SK-N-DZ (cell line): Measurements from ENCODE around the gene NUCB1.
"Not testable (repeated sequence)": the region's sequence is repeated elsewhere in the genome, so short reads cannot be mapped to it uniquely, and the experiment has no call there.

Source experiments
- DNase-seq: peaks from one replicate; pipeline ENCODE4 v3.0.0-alpha.2; 2015; ENCODE audit warnings: low spot score

NUCB1 gene

DNA sequence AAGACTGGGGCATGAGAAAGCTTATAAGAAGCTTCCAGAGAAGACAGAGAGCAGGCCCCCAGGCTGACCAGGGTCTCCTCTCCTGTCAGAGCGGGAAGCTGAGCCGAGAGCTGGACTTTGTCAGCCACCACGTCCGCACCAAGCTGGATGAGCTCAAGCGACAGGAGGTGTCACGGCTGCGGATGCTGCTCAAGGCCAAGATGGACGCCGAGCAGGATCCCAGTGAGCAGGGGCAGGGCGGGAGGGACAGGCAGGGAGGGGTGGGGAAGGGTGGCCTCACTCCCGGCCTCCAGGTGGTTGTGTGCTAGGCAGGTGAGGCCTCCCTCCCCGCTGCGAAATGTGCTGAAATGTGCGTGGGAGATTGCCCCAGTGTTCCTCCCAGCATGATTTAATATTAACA, 5.6 kb downstream of the NUCB1 start:
- DNase-seq: no peak

DNA sequence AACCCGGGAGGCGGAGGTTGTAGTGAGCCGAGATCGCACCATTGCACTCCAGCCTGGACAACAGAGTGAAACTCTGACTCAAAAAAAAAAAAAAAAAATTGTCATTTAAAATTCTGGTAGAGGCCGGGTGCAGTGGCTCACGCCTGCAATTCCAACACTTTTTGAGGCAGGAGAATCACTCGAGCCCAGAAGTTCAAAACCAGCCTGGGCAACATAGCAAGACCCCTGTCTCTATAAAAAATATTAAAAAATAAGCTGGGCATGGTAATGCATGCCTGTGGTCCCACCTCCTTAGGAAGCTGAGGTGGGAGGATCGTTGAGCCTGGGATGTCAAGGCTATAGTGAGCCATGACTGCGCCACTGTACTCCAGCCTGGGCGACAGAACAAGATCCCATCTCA, 6.2 kb downstream of the NUCB1 start:
- DNase-seq: no peak

DNA sequence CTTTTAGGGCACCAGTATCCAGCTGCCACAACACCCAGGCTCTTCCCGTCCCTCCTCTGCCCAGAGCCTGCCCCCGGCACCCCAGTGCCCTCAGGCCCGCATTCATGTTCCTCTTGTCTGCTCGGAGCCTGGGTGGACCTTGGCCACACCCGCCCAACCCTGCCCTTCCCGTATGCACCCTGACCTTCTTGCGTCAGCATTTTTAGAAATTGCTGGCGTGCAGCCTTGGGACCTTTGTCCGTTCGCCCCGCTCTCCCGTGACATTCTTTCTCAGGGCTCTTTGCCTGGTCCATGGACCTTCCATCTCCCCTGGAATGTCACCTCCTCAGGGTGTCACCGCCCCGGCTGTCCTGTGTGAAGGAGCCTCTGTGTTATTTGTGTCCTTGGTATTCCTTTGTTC, 7.6 kb downstream of the NUCB1 start:
- no peak for DNase-seq

DNA sequence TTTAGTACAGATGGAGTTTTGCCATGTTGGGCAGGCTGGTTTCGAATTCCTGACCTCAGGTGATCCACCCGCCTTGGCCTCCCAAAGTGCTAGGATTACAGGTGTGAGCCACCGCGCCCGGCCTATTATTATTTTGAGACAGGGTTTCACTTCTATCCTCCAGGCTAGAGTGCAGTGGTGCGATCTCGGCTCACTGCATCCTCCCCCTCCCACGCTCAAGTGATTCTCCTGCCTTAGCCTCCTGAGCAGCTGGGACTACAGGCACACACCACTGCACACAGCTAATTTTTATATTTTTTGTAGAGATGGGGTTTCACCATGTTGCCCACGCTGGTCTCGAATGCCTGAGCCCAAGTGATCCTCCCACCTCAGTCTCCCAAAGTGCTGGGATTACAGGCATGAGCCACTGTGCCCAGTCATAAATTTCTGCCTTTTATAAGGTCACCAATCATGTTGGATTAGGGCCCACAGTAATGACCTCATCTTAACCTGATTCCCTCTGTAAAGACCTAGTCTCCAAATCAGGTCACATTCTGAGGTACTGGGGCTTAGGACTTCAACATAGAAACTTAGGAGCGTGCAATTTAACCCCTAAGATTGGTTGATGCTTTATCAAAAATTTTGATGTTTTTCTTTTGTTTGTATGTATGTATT, 9.4 kb downstream of the NUCB1 start:
- not testable (repeated sequence) for DNase-seq

DNA sequence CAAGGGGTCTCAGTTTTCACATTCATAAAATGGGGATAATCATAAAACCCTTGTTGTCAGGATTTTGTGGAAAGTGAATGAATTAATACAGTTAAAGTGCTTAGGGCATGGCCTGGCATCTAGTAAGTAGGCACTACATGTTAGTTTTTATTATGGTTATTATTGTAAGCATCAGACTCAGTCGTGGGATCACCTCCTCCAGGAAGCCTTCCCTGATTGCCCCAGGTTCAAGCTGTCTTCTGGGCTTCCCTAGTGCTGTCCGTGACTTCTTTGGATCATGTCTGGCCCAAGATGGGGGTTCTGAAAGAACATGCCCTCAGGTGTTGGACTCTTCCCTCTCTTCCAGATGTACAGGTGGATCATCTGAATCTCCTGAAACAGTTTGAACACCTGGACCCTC, 10.7 kb downstream of the NUCB1 start:
- no peak for DNase-seq

DNA sequence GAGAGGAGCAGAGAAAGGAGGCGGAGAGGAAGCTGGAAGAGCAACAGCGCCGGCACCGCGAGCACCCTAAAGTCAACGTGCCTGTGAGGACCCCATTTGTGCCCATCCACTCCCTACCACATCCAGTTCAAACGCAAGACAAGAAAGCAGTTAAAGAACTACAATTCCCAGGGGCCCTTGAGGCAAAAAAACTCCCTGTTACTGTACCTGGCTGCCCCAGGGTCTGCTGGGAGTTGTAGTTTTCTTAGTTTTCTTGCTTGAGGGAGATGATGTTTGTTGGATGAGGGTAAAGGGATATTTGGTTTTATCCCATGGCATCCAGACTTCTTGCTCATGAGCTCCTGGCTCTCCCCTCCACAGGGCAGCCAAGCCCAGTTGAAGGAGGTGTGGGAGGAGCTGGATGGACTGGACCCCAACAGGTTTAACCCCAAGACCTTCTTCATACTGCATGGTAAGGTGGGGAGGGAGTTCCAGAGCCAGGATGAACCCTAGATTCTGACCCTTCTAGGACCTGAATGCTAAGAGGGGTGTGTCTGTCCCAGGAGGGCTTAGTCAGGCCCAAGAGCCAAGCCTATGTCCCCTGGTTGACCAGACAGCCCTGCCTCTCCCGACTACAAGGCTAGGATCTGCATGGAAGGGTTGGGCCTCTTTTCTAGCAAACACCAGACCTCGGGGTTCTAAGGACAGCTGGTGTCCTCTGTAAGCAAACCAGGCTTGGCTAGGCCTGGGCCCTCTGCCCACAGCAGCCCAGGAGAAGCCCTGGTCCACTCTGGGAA, 13.2 kb downstream of the NUCB1 start:
- DNase-seq: no peak

DNA sequence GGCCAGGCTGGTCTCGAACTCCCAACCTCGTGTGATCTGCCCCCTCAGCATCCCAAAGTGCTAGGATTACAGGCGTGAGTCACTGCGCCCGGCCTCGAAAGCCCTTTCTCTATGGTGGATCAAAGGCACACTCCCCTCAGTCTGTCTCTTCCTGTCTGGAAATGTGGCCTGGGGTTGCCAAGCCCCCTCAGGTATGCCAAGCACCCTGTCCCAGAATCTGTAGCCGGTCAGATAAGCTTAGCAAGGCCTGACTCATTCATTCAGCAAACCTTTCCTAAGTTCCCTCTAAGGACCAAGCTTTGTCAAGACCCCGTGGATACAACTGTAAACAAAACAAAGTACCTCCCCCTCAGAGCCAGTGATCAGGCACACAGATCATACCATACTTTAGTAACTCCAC, 14.1 kb downstream of the NUCB1 start:
- no peak for DNase-seq

DNA sequence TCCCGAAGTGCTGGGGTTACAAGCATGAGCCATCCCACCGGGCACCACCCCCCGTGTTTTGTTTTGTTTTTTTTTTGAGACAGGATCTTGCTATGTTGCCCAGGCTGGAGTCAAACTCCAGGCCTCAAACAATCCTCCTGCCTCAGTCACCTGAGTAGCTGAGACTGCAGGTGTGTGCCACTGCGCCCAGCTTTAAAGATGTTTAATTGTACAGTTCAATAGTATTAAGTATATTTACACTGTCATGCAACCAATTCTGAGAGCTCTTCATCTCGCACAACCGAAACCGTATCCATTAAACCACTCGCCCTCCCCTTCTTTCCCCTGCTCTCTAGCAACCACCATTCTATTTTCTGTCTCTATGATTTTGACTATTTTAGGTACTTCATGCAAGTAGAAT, 15.6 kb downstream of the NUCB1 start:
- no peak for DNase-seq

DNA sequence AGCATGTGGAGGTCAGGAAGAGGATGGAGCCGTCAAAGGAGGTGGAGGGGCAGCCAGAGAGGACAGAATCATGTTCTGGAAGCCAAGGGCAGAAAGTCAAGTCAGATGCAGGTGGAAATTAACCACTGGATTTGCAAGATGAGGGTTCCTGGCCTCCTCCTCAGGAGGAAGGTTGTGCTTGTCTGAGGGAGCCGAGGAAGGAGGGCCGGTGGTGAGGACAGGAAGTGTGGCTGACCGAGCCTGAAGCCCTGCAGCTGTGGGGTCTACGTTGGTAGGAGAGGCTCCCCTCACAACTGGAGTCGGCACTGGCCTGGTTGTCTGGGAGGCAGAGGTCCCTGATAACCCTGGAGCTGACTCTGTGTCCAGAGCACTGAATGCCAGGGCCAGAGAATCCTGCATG, 18.0 kb downstream of the NUCB1 start:
- DNase-seq: no peak

DNA sequence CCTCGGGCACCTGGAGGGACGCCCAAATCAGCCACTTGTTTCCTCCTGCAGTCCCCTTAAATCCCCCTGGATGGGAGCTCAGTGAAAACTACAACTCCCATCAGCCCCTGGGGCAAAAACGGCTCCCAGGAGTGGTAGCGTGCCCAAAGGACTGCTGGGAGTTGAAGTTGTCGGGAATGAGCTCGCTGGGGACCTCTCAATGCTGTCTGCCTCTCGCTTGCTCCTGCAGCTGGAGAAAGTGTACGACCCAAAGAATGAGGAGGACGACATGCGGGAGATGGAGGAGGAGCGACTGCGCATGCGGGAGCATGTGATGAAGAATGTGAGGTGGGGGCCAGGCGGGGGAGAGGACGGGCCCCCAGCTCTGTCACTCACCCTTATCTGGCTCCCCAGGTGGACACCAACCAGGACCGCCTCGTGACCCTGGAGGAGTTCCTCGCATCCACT, 18.7 kb downstream of the NUCB1 start:
- no peak for DNase-seq

DNA sequence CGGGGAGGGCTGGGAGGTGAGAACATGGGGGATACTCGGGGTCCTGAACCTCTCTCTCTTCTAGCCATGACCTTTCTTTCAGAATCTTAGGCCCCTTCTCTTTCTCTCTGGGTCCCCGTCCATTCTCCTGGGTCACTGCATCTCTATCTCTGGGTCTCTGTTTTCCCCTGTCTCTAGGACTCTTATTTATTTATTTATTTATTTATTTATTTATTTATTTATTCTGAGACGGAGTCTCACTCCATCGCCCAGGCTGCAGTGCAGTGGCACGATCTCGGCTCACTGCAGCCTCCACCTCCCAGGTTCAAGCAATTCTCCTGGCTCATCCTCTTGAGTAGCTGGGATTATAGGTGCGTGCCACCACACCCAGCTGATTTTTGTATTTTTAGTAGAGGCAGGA, 19.2 kb downstream of the NUCB1 start:
- not testable (repeated sequence) for DNase-seq

DNA sequence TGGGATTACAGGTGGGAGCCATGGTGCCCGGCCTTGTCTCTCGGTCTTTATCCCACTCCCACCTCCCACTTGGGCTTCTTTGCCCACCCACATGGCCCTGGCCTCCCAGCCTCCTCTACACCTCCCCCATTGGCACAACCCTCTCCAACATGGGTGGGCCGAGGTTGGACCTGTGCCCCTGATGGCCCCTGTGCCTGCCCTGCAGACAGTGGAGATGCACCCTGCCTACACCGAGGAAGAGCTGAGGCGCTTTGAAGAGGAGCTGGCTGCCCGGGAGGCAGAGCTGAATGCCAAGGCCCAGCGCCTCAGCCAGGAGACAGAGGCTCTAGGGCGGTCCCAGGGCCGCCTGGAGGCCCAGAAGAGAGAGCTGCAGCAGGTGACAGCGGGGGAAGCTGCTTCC, 20.8 kb downstream of the NUCB1 start:
- no peak for DNase-seq

DNA sequence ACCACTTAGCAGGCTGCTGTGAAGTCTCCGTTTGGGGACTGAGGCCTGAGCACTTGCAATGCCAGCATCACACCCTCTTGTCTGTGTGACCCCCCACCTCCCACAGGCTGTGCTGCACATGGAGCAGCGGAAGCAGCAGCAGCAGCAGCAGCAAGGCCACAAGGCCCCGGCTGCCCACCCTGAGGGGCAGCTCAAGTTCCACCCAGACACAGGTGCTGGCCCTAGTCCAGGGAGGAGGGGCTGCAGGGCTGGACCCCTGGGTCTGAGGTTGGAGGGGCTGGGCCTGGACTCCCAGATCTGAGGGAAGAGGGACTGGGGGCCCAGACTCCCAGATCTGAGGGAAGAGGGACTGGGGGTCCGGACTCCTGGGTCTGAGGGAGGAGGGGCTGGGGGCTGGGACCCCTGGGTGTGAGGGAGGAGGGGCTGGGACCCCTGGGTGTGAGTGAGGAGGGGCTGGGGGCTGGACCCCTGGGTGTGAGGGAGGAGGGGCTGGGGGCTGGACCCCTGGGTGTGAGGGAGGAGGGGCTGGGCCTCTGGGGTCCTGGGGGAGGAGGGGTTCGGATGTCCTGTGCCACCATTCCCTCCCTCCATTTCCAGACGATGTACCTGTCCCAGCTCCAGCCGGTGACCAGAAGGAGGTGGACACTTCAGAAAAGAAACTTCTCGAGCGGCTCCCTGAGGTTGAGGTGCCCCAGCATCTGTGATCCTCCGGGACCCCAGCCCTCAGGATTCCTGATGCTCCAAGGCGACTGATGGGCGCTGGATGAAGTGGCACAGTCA, 21.8 kb downstream of the NUCB1 start:
- DNase-seq: no peak

DNA sequence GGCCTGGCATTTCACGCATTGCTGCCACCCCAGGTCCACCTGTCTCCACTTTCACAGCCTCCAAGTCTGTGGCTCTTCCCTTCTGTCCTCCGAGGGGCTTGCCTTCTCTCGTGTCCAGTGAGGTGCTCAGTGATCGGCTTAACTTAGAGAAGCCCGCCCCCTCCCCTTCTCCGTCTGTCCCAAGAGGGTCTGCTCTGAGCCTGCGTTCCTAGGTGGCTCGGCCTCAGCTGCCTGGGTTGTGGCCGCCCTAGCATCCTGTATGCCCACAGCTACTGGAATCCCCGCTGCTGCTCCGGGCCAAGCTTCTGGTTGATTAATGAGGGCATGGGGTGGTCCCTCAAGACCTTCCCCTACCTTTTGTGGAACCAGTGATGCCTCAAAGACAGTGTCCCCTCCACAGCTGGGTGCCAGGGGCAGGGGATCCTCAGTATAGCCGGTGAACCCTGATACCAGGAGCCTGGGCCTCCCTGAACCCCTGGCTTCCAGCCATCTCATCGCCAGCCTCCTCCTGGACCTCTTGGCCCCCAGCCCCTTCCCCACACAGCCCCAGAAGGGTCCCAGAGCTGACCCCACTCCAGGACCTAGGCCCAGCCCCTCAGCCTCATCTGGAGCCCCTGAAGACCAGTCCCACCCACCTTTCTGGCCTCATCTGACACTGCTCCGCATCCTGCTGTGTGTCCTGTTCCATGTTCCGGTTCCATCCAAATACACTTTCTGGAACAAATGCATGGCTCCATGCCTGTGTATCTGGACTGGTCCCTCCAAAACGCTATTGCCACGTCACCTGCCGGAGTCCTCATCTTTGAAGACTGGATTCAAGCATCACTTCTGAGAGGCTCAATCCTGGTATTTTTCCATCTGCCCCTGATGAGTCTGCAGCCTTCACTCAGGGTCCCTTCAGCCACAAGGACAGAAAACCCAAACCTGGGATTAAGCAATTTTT, 22.7 kb downstream of the NUCB1 start:
- no peak for DNase-seq

DNA sequence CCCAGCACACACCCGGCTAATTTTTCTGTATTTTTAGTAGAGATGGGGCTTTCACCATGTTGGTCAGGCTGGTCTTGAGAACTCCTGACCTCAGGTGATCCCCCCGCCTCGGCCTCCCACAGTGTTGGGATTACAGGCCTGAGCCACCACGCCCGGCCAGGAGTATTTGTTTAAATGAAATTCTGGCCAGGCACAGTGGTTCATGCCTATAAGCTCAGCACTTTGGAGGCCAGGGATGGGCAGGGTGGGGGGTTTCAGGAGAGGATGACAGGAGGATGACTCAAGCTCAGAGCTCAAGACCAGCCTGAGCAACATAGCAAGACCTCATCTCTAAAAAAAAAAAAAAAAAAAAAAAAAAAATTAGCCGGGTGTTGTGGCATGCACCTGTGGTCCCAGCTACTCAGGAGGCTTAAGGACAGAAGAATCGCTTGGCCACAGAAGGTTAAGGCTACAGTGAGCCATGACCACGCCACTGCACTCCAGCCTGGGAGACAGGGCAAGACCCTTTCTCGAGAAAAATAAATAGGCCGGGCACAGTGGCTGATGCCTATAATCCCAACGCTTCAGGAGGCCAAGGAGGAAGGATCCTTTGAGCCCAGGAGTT, 25.2 kb downstream of the NUCB1 start:
- DNase-seq: no peak

DNA sequence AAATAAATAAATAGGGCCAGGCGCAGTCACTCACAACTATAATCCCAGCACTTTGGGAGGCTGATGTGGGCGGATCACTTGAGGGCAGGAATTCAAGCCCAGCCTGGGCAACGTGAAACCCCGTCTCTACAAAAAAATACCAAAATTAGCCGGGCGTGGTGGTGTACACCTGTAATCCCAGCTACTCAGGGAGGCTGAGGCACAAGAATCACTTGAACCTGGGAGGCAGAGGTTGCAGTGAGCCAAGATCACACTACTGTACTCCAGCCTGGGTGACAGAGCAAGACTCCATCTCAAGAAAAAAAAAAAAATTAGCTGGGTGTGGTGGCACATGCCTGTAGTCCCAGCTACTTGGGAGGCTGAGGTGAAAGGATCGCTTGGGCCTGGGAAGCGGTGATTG, 25.8 kb downstream of the NUCB1 start:
- DNase-seq: not testable (repeated sequence)

DNA sequence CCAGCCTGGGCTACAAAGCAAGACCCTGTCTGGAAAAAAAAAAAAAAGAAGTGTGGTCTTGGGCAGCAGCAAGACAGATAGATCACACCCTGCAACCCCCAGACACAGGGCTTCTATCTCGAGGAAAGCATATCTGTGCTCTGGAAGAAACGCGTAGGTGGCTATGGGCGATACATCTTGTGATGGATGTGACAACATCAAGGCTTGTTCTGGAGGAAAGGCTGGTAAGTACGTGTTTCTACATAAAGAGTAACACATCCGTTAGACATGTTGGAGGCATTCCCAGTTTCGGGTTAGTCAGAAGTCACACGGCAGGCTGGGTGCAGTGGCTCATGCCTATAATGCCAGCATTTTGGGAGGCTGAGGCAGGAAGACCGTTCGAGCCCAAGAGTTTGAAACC, 26.8 kb downstream of the NUCB1 start:
- DNase-seq: no peak

DNA sequence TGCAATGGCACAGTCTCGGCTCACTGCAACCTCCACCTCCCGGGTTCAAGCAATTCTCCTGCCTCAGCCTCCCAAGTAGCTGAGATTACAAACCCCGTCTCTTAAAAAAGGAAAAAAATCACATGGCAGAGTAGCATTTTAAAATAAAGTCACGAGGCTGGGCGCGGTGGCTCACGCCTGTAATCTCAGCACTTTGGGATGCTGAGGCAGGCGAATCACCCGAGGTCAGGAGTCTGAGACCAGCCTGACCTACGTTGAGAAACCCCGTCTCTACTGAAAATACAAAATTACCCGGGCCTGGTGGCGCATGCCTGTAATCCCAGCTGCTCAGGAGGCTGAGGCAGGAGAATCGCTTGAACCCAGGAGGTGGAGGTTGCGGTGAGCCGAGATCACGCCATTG, 27.6 kb downstream of the NUCB1 start:
- DNase-seq: not testable (repeated sequence)

DNA sequence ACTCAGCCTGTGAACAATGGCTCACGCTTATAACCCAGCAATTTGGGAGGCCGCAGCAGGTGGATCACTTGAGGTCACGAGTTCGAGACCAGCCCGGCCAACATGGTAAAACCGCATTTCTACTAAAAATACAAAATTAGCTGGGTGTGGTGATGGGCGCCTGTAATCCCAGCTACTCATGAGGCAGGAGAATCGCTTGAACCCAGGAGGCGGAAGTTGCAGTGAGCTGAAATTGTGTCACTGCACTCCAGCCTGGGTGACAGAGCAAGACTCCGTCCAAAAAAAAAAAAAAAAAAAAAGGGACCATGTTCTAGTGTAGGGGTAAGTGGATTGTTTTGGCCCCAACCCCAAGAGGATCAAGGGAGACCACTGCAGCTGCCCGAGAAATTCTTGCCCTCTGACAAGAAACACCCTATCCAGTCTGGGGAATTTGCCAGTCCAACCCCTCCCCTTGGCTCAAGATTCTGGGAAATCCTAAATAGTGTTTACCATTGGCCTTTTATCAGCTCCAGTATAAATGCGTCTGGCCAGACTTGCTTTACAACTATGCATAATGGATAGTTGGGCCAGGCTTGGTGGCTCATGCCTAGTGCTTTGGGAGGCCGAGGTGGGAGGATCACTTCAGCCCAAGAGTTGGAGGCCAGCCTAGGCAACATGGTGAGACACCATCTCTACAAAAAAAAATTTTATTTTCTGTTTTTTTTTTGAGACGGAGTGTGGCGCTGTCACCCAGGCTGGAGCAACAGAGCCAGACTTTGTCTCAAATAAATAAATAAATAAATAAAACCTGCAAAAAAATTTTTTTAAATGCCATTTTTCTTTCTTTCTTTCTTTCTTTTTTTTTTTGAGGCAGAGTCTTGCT, 28.3 kb downstream of the NUCB1 start:
- no peak for DNase-seq

DNA sequence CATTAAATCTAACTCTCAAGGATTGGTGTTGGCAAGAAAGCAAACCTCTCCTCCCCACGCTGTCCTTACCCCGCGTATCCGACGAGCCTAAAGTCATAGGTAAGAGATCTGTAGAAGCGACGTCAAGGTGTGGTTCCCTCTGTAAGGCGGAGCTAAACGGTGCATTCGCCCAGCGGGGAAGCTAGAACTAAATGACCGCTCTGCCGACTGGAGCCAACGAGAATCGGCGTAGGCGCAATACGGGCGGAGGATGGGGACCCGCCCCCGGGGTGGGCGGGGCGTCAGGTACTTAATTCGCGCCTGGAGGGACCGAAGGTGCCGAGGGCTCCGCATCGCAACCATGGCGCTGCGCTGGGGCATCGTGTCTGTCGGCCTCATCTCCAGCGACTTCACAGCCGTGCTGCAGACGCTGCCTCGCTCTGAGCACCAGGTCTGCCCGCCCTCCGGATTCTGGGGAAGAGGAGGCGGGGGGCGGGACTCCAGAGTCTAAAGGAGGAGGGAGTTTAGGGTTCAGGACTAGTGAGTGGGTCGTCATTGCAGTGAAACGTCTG, 33.3 kb downstream of the NUCB1 start, which contains the start of gene DHDH:
DHDH (plus strand) TSS at position 318 of the 551 bp plus-strand sequence; CDS start at position 341, 23 bp downstream.
- DNase-seq: peak; percentile 51
